Measurements from ENCODE around the gene ECD.

The ECD gene

DNA sequence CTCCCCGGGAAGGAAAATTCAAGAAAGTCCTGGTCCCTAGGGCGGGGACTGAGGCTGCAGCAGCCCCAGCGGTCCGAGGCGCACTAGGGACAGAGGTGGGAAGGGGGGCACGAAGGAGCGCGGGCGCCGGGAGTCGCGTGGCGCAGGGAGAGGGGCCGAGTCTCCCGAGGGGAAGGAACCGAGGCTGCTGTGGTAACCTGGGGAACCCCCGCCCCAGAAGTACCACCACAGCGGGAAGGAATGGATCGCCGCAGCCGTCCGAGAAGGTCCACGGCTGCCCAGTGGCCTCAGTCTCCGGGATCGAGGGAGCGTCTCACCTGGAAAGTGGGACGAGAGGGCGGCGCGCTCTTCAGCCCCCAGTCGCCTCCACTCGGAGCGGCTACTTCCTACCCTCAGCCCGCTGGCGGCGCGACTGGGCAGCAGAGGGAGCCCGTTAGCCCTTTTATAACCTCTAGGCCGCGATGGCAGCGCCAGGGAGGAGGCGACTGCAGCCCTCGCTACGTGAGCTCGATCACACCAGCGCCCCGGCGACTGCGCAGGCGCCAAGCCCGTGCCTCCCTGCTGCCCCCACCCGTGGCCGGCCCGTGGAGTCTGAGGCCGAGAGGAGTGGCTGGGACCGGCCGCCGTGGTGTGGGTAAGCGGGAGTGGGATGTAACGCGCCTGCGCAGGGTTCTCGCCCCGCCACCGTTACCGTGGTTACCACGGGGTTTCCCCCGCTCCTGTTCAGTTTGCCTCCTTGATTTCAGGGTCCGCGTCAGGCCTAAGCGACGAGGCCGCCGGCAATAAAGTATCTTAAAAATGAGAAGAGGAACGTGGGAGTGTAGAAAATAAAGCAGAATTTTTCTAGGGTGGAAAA lies 71.1 kb downstream of the ECD start, which contains the start of gene P4HA1:
Gene P4HA1 (minus strand): TSS at position 418 of the 856 bp plus-strand sequence. CDS start 21,983 bp downstream, outside the sequence.
- H3K36me3 ChIP-seq (ENCODE audit: insufficient read depth, low read length) = no peaks in the 10 kb centered on the region
- H3K4me2 ChIP-seq (ENCODE audit: low read length) = peak within 1 kb of the TSS; percentile 76
- no peaks in the 10 kb centered on the region for H3K27me3 ChIP-seq (ENCODE audit: control insufficient read depth, insufficient read depth, low read length)
- peaks cover 9% of the 10 kb centered on the region for H3K4me1 ChIP-seq (ENCODE audit: control insufficient read depth, insufficient read depth, low read length)
- peak within 1 kb of the TSS; percentile 98 for H3K9ac ChIP-seq (ENCODE audit: low read depth, low read length)
- H3K9me3 ChIP-seq (replicated peaks; ENCODE audit: low read length) = no peaks in the 10 kb centered on the region
- H3K4me3 ChIP-seq (ENCODE audit: low read length) = peak within 1 kb of the TSS; percentile 88

- H3K9ac ChIP-seq (ENCODE audit: low read depth, low read length) = peak overlapping the region; percentile 98
- no peaks in the 10 kb centered on the region for H3K9me3 ChIP-seq (replicated peaks; ENCODE audit: low read length)
- H3K4me1 ChIP-seq (ENCODE audit: control insufficient read depth, insufficient read depth, low read length) = peaks cover 9% of the 10 kb centered on the region
- peak overlapping the region; percentile 88 for H3K4me3 ChIP-seq (ENCODE audit: low read length)
- peak overlapping the region; percentile 76 for H3K4me2 ChIP-seq (ENCODE audit: low read length)
- no peaks in the 10 kb centered on the region for H3K36me3 ChIP-seq (ENCODE audit: insufficient read depth, low read length)
- no peaks in the 10 kb centered on the region for H3K27me3 ChIP-seq (ENCODE audit: control insufficient read depth, insufficient read depth, low read length)
Measured at GRCh38 chr10:73096041-73096448, 71.8 kb downstream of the ECD start.

DNA sequence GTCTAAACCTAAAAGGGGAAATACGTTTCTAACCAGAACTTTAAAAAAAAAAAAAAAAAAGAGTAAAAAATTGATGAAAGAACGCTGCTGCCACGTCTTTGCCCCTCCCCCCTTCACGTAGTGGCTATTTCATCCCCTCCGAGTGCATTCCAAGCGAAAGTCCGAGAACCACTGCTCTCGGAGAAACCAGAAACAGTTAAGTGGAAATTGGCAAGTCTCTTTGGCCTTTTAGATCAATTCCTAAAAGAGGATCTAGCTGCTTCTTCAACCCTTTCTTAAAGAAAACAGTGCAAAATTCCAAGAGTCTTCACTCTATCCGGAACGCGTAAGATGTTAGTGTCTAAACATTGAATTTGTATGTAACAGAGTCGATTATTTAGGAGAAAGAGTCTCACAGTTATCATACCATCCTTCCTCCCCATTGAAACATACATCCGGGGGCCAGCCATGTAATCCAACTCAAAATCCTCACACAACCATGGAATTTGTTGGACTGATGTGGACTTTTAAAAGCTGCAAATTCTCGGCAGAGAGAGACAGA lies 72.3 kb downstream of the ECD start:
- Histone ChIP-seq H3K9me3 (replicated peaks; ENCODE audit: low read length) (no peaks in the 10 kb centered on the region), H3K9ac (ENCODE audit: low read depth, low read length) (peak overlapping the region; percentile 98), H3K4me3 (ENCODE audit: low read length) (peak overlapping the region; percentile 88), H3K4me1 (ENCODE audit: control insufficient read depth, insufficient read depth, low read length) (peaks cover 9% of the 10 kb centered on the region), H3K4me2 (ENCODE audit: low read length) (peak overlapping the region; percentile 76), H3K36me3 (ENCODE audit: insufficient read depth, low read length) (no peaks in the 10 kb centered on the region), H3K27me3 (ENCODE audit: control insufficient read depth, insufficient read depth, low read length) (no peaks in the 10 kb centered on the region)

DNA sequence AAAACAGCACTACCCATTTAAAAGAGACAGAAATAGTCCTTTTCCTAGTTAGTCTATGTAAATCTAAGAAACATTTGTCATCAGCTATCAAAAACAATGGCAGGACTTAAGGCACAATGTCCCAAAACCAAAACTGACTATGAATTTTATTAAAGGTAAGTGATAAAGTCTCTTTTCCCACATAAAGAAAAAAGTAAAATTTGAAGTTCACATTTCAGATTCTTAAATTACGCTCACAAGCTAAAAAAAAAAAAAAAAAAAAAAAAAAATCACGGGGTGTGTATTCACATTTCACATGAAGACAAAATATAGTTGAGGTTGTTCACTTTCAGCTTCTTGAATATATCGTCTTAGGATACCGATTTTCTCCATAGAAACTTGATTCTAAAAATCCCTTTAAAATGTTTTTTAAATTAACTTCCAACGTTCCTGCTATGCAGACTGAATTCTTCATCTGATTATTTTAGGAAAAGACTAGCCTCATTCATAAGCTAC lies 72.8 kb downstream of the ECD start:
- Histone ChIP-seq H3K4me3 (ENCODE audit: low read length) (peak overlapping the region; percentile 88), H3K9ac (ENCODE audit: low read depth, low read length) (peak overlapping the region; percentile 98), H3K36me3 (ENCODE audit: insufficient read depth, low read length) (no peaks in the 10 kb centered on the region), H3K4me1 (ENCODE audit: control insufficient read depth, insufficient read depth, low read length) (peaks cover 9% of the 10 kb centered on the region), H3K9me3 (replicated peaks; ENCODE audit: low read length) (no peaks in the 10 kb centered on the region), H3K27me3 (ENCODE audit: control insufficient read depth, insufficient read depth, low read length) (no peaks in the 10 kb centered on the region), H3K4me2 (ENCODE audit: low read length) (peak overlapping the region; percentile 76)

- Histone ChIP-seq H3K4me3 (ENCODE audit: low read length) (peak overlapping the region; percentile 88), H3K27me3 (ENCODE audit: control insufficient read depth, insufficient read depth, low read length) (no peaks in the 10 kb centered on the region), H3K9ac (ENCODE audit: low read depth, low read length) (peak overlapping the region; percentile 98), H3K36me3 (ENCODE audit: insufficient read depth, low read length) (no peaks in the 10 kb centered on the region), H3K4me1 (ENCODE audit: control insufficient read depth, insufficient read depth, low read length) (peaks cover 9% of the 10 kb centered on the region), H3K9me3 (replicated peaks; ENCODE audit: low read length) (no peaks in the 10 kb centered on the region), H3K4me2 (ENCODE audit: low read length) (peak overlapping the region; percentile 76)
Measured at GRCh38 chr10:73093922-73094850, 73.6 kb downstream of the ECD start.

DNA sequence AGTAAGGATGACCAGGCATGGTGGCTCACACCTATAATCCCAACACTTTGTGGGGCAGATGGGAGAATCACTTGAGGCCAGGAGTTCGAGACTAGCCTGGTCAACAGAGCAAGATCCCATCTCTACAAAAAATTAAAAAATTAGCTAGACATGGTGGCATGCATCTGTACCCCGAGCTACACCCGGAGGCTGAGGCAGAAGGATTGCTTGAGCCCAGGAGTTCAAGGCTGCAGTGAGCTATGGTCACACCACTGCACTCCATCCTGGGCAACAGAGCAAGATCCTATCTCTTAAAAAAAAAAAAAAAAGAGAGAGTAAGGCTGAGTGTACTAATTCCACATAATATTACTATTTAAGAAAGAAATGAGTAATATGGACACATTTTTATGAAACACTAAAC lies 75.0 kb downstream of the ECD start:
- Histone ChIP-seq H3K4me2 (ENCODE audit: low read length) (no peak overlapping the region), H3K36me3 (ENCODE audit: insufficient read depth, low read length) (no peaks in the 10 kb centered on the region), H3K4me3 (ENCODE audit: low read length) (no peak overlapping the region), H3K27me3 (ENCODE audit: control insufficient read depth, insufficient read depth, low read length) (no peaks in the 10 kb centered on the region), H3K9ac (ENCODE audit: low read depth, low read length) (no peak overlapping the region), H3K4me1 (ENCODE audit: control insufficient read depth, insufficient read depth, low read length) (peaks cover 20% of the 10 kb centered on the region), H3K9me3 (replicated peaks; ENCODE audit: low read length) (no peaks in the 10 kb centered on the region)

DNA sequence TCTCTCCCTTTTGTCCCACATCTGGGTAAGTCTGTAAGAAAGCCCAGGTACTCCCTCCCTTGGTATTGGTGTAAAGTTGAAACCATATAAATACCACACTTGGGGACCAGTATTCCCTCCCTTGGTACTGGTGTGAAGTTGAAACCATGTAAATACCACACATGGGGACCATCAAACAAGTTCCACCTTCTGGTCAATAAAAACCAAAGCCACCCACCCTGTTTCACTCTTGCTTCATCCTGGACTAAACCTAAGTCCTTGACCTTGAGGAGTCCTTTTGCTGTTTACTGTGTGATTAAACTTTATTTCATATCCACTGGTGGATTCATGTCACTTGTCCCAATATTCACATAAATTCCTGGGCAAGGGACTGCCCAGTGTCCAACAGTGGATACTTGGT lies 79.5 kb downstream of the ECD start:
- Histone ChIP-seq H3K9me3 (replicated peaks; ENCODE audit: low read length) (no peaks in the 10 kb centered on the region), H3K27me3 (ENCODE audit: control insufficient read depth, insufficient read depth, low read length) (no peaks in the 10 kb centered on the region), H3K4me2 (ENCODE audit: low read length) (peak overlapping the region; percentile 7), H3K4me3 (ENCODE audit: low read length) (no peak overlapping the region), H3K4me1 (ENCODE audit: control insufficient read depth, insufficient read depth, low read length) (peaks cover 14% of the 10 kb centered on the region), H3K9ac (ENCODE audit: low read depth, low read length) (no peak overlapping the region), H3K36me3 (ENCODE audit: insufficient read depth, low read length) (no peaks in the 10 kb centered on the region)

DNA sequence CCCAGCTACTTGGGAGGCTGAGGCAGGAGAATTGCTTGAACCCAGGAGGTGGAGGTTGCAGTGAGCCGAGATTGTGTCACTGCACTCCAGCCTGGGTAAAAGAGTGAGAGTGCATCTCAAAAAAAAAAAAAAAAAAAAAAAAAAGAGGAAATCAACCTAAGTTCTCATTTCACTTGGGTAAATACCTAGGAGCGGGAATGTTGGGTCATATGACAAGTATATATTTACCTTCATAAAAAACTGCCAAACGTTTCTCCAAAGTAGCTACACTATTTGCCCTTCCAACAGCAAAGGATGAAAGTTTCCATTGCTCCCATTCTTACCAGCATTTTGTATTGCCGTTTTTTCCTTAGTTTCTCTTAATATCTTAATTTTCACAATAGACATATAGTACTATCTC lies 81.0 kb downstream of the ECD start:
- Histone ChIP-seq H3K4me3 (ENCODE audit: low read length) (no peak overlapping the region), H3K9ac (ENCODE audit: low read depth, low read length) (no peak overlapping the region), H3K9me3 (replicated peaks; ENCODE audit: low read length) (no peaks in the 10 kb centered on the region), H3K4me2 (ENCODE audit: low read length) (no peak overlapping the region), H3K4me1 (ENCODE audit: control insufficient read depth, insufficient read depth, low read length) (peaks cover 18% of the 10 kb centered on the region), H3K27me3 (ENCODE audit: control insufficient read depth, insufficient read depth, low read length) (no peaks in the 10 kb centered on the region), H3K36me3 (ENCODE audit: insufficient read depth, low read length) (no peaks in the 10 kb centered on the region)

DNA sequence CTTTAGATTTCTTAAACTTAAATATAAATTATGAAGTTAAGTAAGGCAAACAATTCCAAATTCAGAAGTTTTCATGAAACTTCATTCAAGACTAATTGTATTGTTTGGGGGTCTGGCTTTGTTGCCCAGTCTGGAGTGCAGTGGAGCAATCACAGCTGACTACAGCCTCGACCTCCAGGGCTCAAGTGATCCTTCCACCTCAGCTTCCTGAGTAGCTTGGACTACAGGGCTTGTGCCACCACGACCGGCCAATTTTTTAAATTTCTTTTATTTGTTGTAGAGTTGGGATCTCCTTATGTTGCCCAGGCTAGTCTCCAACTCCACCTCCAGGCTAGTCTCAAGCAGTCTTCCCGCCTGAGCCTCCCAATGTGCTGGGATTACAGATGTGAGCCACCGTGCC lies 83.6 kb downstream of the ECD start:
- H3K4me2 ChIP-seq (ENCODE audit: low read length) = no peak overlapping the region
- no peak overlapping the region for H3K9ac ChIP-seq (ENCODE audit: low read depth, low read length)
- H3K4me1 ChIP-seq (ENCODE audit: control insufficient read depth, insufficient read depth, low read length) = peaks cover 18% of the 10 kb centered on the region

More for the DNA sequence above, 83.6 kb downstream of the ECD start:
- no peak overlapping the region for H3K4me3 ChIP-seq (ENCODE audit: low read length)
- no peaks in the 10 kb centered on the region for H3K9me3 ChIP-seq (replicated peaks; ENCODE audit: low read length)
- no peaks in the 10 kb centered on the region for H3K27me3 ChIP-seq (ENCODE audit: control insufficient read depth, insufficient read depth, low read length)
- H3K36me3 ChIP-seq (ENCODE audit: insufficient read depth, low read length) = no peaks in the 10 kb centered on the region

Measured in skeletal muscle satellite cell (primary cell).